ENCODE measurements around the gene SLC25A23.

SLC25A23 gene

GRCh38 chr19:6476896-6477431, 17.4 kb upstream of the SLC25A23 start:
- no peaks in the 10 kb centered on the region for H4K20me1 ChIP-seq (ENCODE audit: insufficient read depth)
- H3K79me2 ChIP-seq (ENCODE audit: insufficient read depth, low read depth): no peaks in the 10 kb centered on the region
- no peak overlapping the region for H3K9ac ChIP-seq
- H3K4me1 ChIP-seq (ENCODE audit: low read depth, poor library complexity, severe bottlenecking): no peaks in the 10 kb centered on the region
- H3K4me3 ChIP-seq (IDR thresholded peaks at IDR 0.05; ENCODE audit: insufficient read depth, low read depth, low read length): no peak overlapping the region
- no peaks in the 10 kb centered on the region for H3K27me3 ChIP-seq (ENCODE audit: insufficient read depth, low read depth)
- H3K27ac ChIP-seq: no peak overlapping the region
- no peak overlapping the region for H3K4me2 ChIP-seq
- H3K36me3 ChIP-seq (ENCODE audit: insufficient read depth): no peaks in the 10 kb centered on the region
- no peak for TF ChIP-seq CTCF (conservative IDR thresholded peaks at IDR 0.05; ENCODE audit: low read depth, low read length)
- no peak overlapping the region for H2AFZ ChIP-seq (ENCODE audit: low read depth)

- H3K27ac ChIP-seq: no peak overlapping the region
- no peak for TF ChIP-seq CTCF (conservative IDR thresholded peaks at IDR 0.05; ENCODE audit: low read depth, low read length)
- H2AFZ ChIP-seq (ENCODE audit: low read depth): no peak overlapping the region; the same call in 1 of the 2 replicates
- H3K9ac ChIP-seq: no peak overlapping the region
- no peaks in the 10 kb centered on the region for H3K36me3 ChIP-seq (ENCODE audit: insufficient read depth)
- no peaks in the 10 kb centered on the region for H3K27me3 ChIP-seq (ENCODE audit: insufficient read depth, low read depth)
- no peaks in the 10 kb centered on the region for H4K20me1 ChIP-seq (ENCODE audit: insufficient read depth)
- H3K4me3 ChIP-seq (IDR thresholded peaks at IDR 0.05; ENCODE audit: insufficient read depth, low read depth, low read length): no peak overlapping the region
- no peak overlapping the region for H3K4me2 ChIP-seq
- H3K4me1 ChIP-seq (ENCODE audit: low read depth, poor library complexity, severe bottlenecking): no peaks in the 10 kb centered on the region
- H3K79me2 ChIP-seq (ENCODE audit: insufficient read depth, low read depth): no peaks in the 10 kb centered on the region
These were observed 16.7 kb upstream of the SLC25A23 start for GRCh38 chr19:6476155-6476895.

GRCh38 chr19:6475321-6476108, 15.9 kb upstream of the SLC25A23 start:
- Histone ChIP-seq H3K9ac (no peak overlapping the region), H3K4me3 (IDR thresholded peaks at IDR 0.05; ENCODE audit: insufficient read depth, low read depth, low read length) (no peak overlapping the region)
- no peak for TF ChIP-seq CTCF (conservative IDR thresholded peaks at IDR 0.05; ENCODE audit: low read depth, low read length)

DNA sequence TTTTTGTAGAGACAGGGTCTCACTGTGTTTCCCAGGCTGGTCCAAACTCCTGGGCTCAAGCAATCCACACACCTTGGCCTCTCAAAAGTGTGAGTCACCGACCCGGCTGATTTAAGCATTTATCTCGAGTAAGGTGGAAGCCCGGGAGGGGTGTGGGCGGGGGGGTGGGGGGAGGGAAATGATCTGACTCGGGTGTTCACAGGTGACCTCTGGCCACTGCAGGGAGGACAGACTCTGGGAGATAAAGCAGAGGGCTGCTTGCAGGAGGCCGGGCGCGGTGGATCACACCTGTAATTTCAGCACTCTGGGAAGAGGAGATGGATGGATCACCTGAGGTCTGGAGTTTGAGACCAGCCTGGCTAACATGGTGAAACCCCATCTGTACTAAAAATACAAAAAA, 14.1 kb upstream of the SLC25A23 start:
- no peaks in the 10 kb centered on the region for H4K20me1 ChIP-seq (ENCODE audit: insufficient read depth)
- H3K4me1 ChIP-seq (ENCODE audit: low read depth, poor library complexity, severe bottlenecking): no peaks in the 10 kb centered on the region
- peaks cover 6% of the 10 kb centered on the region; the same call in 1 of the 2 replicates for H3K27me3 ChIP-seq (ENCODE audit: insufficient read depth, low read depth)
- no peaks in the 10 kb centered on the region for H3K36me3 ChIP-seq (ENCODE audit: insufficient read depth)
- no peak overlapping the region for H3K27ac ChIP-seq
- no peaks in the 10 kb centered on the region for H3K79me2 ChIP-seq (ENCODE audit: insufficient read depth, low read depth)
- no peak overlapping the region for H2AFZ ChIP-seq (ENCODE audit: low read depth)
- H3K4me3 ChIP-seq (IDR thresholded peaks at IDR 0.05; ENCODE audit: insufficient read depth, low read depth, low read length): no peak overlapping the region
- no peak overlapping the region for H3K4me2 ChIP-seq
- no peak for TF ChIP-seq CTCF (conservative IDR thresholded peaks at IDR 0.05; ENCODE audit: low read depth, low read length)
- no peak overlapping the region for H3K9ac ChIP-seq

More at GRCh38 chr19:6475321-6476108, 15.9 kb upstream of the SLC25A23 start:
- Histone ChIP-seq H3K4me1 (ENCODE audit: low read depth, poor library complexity, severe bottlenecking) (no peaks in the 10 kb centered on the region), H2AFZ (ENCODE audit: low read depth) (no peak overlapping the region), H3K27me3 (ENCODE audit: insufficient read depth, low read depth) (no peaks in the 10 kb centered on the region), H3K36me3 (ENCODE audit: insufficient read depth) (no peaks in the 10 kb centered on the region), H4K20me1 (ENCODE audit: insufficient read depth) (no peaks in the 10 kb centered on the region), H3K4me2 (no peak overlapping the region), H3K27ac (no peak overlapping the region), H3K79me2 (ENCODE audit: insufficient read depth, low read depth) (no peaks in the 10 kb centered on the region)
